ENCODE results near the gene HECW1.

DNA sequence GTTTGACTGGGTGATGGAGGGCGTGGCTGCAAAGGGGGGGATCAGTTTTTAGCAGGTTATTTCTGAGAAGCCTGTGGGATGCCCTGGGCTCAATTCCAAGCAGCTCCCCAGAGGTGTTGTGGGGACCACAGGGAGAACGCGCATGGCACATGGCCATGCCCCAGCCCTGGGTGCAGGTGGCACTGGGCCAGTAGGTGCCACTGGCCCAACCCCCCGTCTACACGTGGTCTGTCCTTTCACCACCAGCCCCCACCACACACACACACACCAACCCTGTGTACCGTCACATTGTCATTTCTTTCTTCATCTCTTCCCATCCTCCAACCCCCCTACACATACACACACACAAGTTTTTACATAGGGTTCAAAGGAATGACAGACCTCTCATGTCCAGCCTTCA lies 355.4 kb downstream of the HECW1 start:
- no peak for TF ChIP-seq EZH2 (IDR thresholded peaks at IDR 0.05; ENCODE audit: low read depth)
- TF ChIP-seq, protein P1, sequence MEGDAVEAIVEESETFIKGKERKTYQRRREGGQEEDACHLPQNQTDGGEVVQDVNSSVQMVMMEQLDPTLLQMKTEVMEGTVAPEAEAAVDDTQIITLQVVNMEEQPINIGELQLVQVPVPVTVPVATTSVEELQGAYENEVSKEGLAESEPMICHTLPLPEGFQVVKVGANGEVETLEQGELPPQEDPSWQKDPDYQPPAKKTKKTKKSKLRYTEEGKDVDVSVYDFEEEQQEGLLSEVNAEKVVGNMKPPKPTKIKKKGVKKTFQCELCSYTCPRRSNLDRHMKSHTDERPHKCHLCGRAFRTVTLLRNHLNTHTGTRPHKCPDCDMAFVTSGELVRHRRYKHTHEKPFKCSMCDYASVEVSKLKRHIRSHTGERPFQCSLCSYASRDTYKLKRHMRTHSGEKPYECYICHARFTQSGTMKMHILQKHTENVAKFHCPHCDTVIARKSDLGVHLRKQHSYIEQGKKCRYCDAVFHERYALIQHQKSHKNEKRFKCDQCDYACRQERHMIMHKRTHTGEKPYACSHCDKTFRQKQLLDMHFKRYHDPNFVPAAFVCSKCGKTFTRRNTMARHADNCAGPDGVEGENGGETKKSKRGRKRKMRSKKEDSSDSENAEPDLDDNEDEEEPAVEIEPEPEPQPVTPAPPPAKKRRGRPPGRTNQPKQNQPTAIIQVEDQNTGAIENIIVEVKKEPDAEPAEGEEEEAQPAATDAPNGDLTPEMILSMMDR (conservative IDR thresholded peaks at IDR 0.05), result no peak

Measured in PC-9 (cell line).